HEK293T (cell line): ENCODE measurements around the gene EHHADH.

Source experiments
- CTCF ChIA-PET: fragments of 350-600 bp; formaldehyde crosslinking; extraction: SDS; loops from one replicate; lab custom pipeline; 2021; ENCODE audit warnings: antibody characterized with exemption, inconsistent platforms; lab: Yijun Ruan, JAX
- POLR2A ChIA-PET: fragments of 350-600 bp; formaldehyde crosslinking; extraction: SDS; loops from one replicate; lab custom pipeline; 2020; ENCODE audit warnings: antibody characterized with exemption, inconsistent platforms; lab: Yijun Ruan, JAX
- DNase-seq: peaks from one replicate; pipeline ENCODE4 v3.0.0; 2012; ENCODE audit warnings: mixed read lengths; ENCODE audit errors: extremely low spot score
- ARNT ChIP-seq: fragments of 450-650 bp; IDR thresholded peaks from 2 replicates; pipeline ENCODE4 v1.6.1; 2017; ENCODE audit warnings: mild to moderate bottlenecking
- BHLHE40 ChIP-seq: fragments of 450-650 bp; IDR thresholded peaks from 2 replicates; pipeline ENCODE4 v1.6.1; 2016; ENCODE audit warnings: mild to moderate bottlenecking, moderate library complexity, borderline replicate concordance
- CTBP1 ChIP-seq: fragments of 450-650 bp; IDR thresholded peaks from 2 replicates; pipeline ENCODE4 v1.6.1; 2016; ENCODE audit warnings: borderline replicate concordance
- ELF4 ChIP-seq: fragments of 450-650 bp; IDR thresholded peaks from 2 replicates; pipeline ENCODE4 v1.6.1; 2017; ENCODE audit warnings: antibody characterized with exemption
- FOXA1 ChIP-seq: fragments of 450-650 bp; IDR thresholded peaks from 2 replicates; pipeline ENCODE4 v1.6.1; 2016; ENCODE audit warnings: mild to moderate bottlenecking
- FOXK2 ChIP-seq: fragments of 450-650 bp; IDR thresholded peaks from 2 replicates; pipeline ENCODE4 v1.6.1; 2016; ENCODE audit warnings: mild to moderate bottlenecking
- FOXM1 ChIP-seq: fragments of 450-650 bp; IDR thresholded peaks from 2 replicates; pipeline ENCODE4 v1.6.1; 2017; ENCODE audit warnings: mild to moderate bottlenecking, borderline replicate concordance
- HDGF ChIP-seq: fragments of 450-650 bp; IDR thresholded peaks from 2 replicates; pipeline ENCODE4 v1.6.1; 2017; ENCODE audit warnings: antibody characterized with exemption, borderline replicate concordance
- L3MBTL2 ChIP-seq: fragments of 450-650 bp; conservative IDR thresholded peaks from 2 replicates; pipeline ENCODE4 v1.6.1; 2016; ENCODE audit warnings: mild to moderate bottlenecking
- LEF1 ChIP-seq: fragments of 450-650 bp; IDR thresholded peaks from 2 replicates; pipeline ENCODE4 v1.6.1; 2017; ENCODE audit warnings: mild to moderate bottlenecking, borderline replicate concordance
- NFRKB ChIP-seq: fragments of 450-650 bp; IDR thresholded peaks from 2 replicates; pipeline ENCODE4 v1.6.1; 2016; ENCODE audit warnings: mild to moderate bottlenecking, moderate library complexity
- PKNOX1 ChIP-seq: fragments of 450-650 bp; IDR thresholded peaks from 2 replicates; pipeline ENCODE4 v1.6.1; 2016
- SP1 ChIP-seq: fragments of 450-650 bp; IDR thresholded peaks from 2 replicates; pipeline ENCODE4 v1.6.1; 2017
- SUZ12 ChIP-seq: fragments of 450-650 bp; IDR thresholded peaks from 2 replicates; pipeline ENCODE4 v1.6.1; 2016; ENCODE audit warnings: mild to moderate bottlenecking
- TARDBP ChIP-seq: fragments of 450-650 bp; IDR thresholded peaks from 2 replicates; pipeline ENCODE4 v1.6.1; 2016
- ZNF384 ChIP-seq: fragments of 450-650 bp; IDR thresholded peaks from 2 replicates; pipeline ENCODE4 v1.6.1; 2016

EHHADH gene

GRCh38 chr3:185151964-185152409, 101.9 kb downstream of the EHHADH start:
- no peak for DNase-seq
- ChIA-PET POLR2A (no interaction called here), CTCF (interaction anchor here (0.5 kb wide), 1 partner anchor 276 kb away, joined by 3 read pairs; no protein-coding TSS in a partner anchor)
- TF ChIP-seq TARDBP (no peak), L3MBTL2 (no peak), ZNF384 (no peak), BHLHE40 (no peak), NFRKB (no peak), LEF1 (no peak), CTBP1 (no peak), SUZ12 (no peak), FOXA1 (no peak)

- POLR2A ChIA-PET = no interaction called here
- no peak for DNase-seq
- TF ChIP-seq CTBP1 = no peak
- CTCF ChIA-PET = no interaction called here
Measured at GRCh38 chr3:185151101-185151963, 102.5 kb downstream of the EHHADH start.

GRCh38 chr3:185150561-185150960, 103.3 kb downstream of the EHHADH start:
- CTCF ChIA-PET = no interaction called here
- TF ChIP-seq SUZ12 (no peak), NFRKB (no peak), HDGF (no peak), ZNF384 (no peak), LEF1 (no peak), ARNT (no peak), SP1 (no peak), L3MBTL2 (no peak), PKNOX1 (no peak), FOXM1 (no peak), BHLHE40 (no peak), FOXK2 (no peak), FOXA1 (no peak), CTBP1 (no peak), TARDBP (no peak), ELF4 (no peak)
- DNase-seq = no peak
- POLR2A ChIA-PET = no interaction called here

- DNase-seq = no peak
- ChIA-PET POLR2A (no interaction called here), CTCF (no interaction called here)
- no peak for TF ChIP-seq SUZ12
- TF ChIP-seq BHLHE40 = no peak
- no peak for TF ChIP-seq SP1
- no peak for TF ChIP-seq LEF1
- TF ChIP-seq NFRKB = no peak
- TF ChIP-seq FOXK2 = no peak
- TF ChIP-seq FOXA1 = no peak
- TF ChIP-seq ELF4 = no peak
- TF ChIP-seq PKNOX1 = no peak
- TF ChIP-seq TARDBP = no peak
- no peak for TF ChIP-seq CTBP1
- TF ChIP-seq ARNT = no peak
- no peak for TF ChIP-seq ZNF384
- no peak for TF ChIP-seq HDGF
- TF ChIP-seq FOXM1 = no peak
- no peak for TF ChIP-seq L3MBTL2
Measured at GRCh38 chr3:185149591-185149990, 104.3 kb downstream of the EHHADH start.

- CTCF ChIA-PET = no interaction called here
- TF ChIP-seq SUZ12 (no peak), PKNOX1 (no peak), BHLHE40 (no peak), ARNT (no peak), TARDBP (no peak), ZNF384 (no peak), CTBP1 (no peak), HDGF (no peak), FOXK2 (no peak), LEF1 (no peak), FOXA1 (no peak), ELF4 (no peak), L3MBTL2 (no peak), NFRKB (no peak), SP1 (no peak)
- POLR2A ChIA-PET = no interaction called here
- DNase-seq = no peak
Measured at GRCh38 chr3:185145511-185145910, 108.3 kb downstream of the EHHADH start.

GRCh38 chr3:185144784-185145183, 109.1 kb downstream of the EHHADH start:
- CTCF ChIA-PET = no interaction called here
- TF ChIP-seq CTBP1 = no peak
- TF ChIP-seq FOXM1 = no peak
- TF ChIP-seq HDGF = no peak
- no peak for TF ChIP-seq SP1
- TF ChIP-seq TARDBP = no peak
- no peak for TF ChIP-seq PKNOX1
- no peak for TF ChIP-seq L3MBTL2
- no peak for TF ChIP-seq BHLHE40
- no peak for TF ChIP-seq SUZ12
- TF ChIP-seq ELF4 = no peak
- TF ChIP-seq NFRKB = no peak
- TF ChIP-seq FOXK2 = no peak
- no peak for TF ChIP-seq ARNT
- no peak for TF ChIP-seq LEF1
- no peak for TF ChIP-seq ZNF384
- no peak for TF ChIP-seq FOXA1
- DNase-seq = no peak
- POLR2A ChIA-PET = no interaction called here
